HG02588 (cell line): ENCODE measurements around the gene CTPS1.
A peak's percentile ranks its signal among the peaks of the same experiment; 100 is the strongest.

Experiments used
- ATAC-seq: cut with Tn5 transposase; IDR thresholded peaks from one replicate; pipeline ENCODE4 v1.9.1; 2021; ENCODE audit warnings: mild to moderate bottlenecking, moderate library complexity; ENCODE audit not compliant: unreplicated experiment

The CTPS1 gene

DNA sequence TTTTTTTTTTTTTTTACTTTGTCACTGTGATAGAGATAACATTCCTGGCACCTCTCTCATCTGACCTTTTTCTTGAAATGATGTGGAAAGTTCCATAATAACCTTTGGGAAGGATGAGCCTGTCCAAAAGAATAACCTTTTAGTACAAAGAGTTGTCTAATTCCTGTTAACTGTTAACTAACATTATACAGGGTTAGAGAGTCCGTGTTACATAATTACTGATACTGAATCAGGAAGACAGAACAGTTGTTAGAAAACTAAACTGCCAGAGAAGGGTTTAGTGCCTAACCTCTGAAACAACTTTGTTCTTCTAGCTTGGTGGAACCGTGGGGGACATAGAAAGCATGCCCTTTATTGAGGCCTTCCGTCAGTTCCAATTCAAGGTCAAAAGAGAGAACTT lies 8.8 kb downstream of the CTPS1 start:
- ATAC-seq, result no peak

- ATAC-seq, result no peak
Observed at GRCh38 chr1:40989066-40989465, 9.6 kb downstream of the CTPS1 start.

DNA sequence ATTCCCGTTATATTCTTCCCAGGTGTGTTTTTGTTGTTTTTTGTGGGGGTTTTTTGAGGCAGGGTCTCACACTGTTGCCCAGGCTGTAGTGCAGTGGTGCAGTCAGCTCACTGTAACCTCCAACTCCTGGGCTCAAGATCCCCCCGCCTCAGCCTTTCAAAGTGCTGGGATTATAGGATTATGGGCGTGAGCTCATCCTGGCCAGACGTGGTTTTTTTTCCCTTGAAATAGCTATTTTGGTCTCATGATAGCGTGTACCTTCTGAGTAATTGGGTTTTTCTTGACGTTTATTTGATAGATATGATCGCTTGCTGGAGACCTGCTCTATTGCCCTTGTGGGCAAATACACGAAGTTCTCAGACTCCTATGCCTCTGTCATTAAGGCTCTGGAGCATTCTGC lies 17.6 kb downstream of the CTPS1 start:
- ATAC-seq, result no peak

GRCh38 chr1:40998668-40999067 lies 19.2 kb downstream of the CTPS1 start:
- no peak for ATAC-seq

DNA sequence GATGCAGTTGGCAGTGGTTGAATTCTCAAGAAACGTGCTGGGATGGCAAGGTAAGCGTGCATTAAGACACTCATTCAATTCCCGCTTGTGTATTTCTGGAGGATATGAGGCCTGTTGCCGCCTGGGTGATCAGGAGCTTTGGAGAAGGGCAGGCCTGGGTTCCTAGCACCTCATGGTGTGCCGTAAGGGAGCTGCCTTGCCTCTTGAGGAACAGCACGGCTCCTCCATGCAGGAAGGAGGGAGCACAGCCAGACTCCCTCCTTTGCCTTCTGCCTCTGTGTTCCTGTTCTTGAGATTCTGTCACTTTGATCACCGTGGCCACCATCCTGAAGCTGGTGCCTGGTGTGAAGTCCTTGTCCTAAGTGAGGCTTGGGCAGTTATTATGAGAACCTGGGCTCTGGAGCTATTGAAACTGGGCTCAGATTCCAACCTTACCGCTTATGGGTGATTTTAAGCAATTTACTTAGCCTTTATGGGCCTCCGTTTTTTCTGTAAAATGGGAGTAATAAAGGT lies 23.7 kb downstream of the CTPS1 start:
- no peak for ATAC-seq

DNA sequence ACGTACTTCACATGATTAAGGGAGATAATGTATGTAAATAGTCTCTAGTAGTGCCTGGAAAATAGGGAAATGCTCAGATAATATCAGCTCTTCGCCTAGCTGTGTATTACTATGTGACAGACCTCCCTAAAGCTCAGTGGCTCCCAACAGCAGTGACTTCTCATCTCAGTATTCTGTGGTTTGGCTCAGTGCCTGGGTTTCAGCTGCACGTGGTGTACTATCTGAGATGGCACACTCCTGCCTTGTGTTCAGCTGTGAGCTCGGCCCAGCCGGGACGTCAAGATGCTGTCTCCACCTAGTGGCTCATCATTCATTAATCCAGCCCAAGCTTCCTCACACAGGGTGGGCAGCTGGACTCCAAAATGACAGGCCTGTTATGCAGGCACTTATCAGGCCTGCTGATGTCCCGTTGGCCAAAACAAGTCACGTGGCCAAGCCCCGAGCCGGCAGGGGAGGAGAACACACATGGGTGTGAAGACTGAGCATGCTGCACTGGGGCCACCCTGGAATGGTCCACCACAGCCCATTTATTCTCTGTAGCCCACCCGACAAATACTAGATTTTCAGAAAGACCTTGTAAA lies 24.2 kb downstream of the CTPS1 start:
- ATAC-seq, result peak; percentile 94

DNA sequence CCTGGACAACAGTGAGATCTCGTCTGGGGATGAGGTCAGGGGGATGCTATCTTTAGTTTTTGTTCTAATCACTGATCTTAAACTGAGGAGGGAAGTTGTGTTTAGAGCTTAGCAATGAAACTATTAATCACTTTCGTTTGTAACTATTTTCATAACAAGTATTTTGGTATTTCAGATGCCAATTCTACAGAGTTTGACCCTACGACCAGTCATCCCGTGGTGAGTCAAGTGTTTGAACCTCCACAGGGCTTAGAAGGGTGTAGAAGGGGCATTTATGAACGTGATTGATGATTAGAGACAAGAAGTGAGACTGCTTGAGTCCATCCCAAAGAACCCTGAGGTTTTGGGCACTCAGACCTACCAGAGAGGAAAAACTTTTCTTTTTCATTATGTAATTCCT lies 26.4 kb downstream of the CTPS1 start:
- no peak for ATAC-seq

DNA sequence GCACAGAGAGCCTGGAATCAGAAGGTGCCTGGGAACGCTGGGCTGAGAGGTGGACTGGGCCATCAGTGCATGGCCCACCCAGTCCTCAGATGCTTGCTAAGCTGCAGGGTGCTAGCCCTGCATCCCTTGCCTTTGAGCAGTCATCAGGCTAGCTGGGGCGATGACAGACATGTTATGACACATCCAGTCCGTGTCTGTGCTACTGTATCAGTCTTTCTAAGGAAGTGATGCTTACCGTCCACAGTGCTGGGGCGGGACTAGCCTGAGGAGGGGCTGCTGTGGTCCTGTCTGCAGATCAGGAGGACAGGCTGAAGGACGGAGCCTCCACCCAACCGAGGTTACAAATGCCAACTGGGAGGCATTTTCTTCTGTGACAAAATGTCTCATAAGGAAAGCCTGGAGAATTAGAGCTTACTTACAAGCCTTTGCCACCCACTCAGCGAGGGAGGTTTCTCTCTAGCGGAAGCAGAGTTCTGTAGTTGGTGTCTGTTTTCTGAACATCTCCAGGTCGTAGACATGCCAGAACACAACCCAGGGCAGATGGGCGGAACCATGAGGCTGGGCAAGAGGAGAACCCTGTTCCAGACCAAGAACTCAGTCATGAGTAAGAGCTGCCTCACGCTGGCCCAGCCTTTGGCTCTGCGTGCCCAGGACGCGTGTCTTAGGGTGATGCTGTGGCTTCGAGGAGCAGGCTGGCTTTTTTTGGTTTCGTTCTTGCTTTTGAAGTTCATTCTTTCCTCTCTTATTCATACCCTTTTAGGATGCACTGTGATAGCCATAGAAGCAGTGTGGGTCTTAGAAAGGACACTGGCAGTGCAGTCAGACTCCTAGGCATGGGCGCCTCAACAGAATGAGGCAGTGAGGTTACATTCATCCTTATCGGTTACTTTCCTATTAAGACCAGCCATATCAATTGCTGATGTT lies 27.7 kb downstream of the CTPS1 start:
- ATAC-seq, result no peak

GRCh38 chr1:41009466-41009865 lies 30.0 kb downstream of the CTPS1 start:
- no peak for ATAC-seq

DNA sequence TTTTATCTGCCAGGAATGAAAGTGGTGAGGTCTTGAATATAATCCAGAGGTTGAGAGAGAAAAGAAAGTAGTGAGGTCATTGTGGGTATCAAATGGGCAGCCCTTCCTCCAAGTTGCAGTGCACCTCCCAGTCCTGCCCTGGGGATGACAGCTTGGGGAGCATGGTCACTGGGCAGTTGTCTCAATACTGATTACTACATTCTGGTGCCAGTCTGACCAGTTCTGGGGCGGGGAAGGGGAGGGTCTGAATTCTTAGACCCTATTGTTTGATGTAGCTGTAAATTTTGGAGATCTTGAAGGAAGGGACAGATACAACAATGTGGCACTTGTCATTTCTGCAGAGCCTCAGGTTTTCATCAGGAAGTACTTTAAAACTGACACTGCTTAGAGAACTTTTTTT lies 30.8 kb downstream of the CTPS1 start:
- ATAC-seq, result no peak

- ATAC-seq, result no peak
Observed at GRCh38 chr1:41013024-41013423, 33.5 kb downstream of the CTPS1 start.

- no peak for ATAC-seq
Observed at GRCh38 chr1:41013796-41014195, 34.3 kb downstream of the CTPS1 start.

DNA sequence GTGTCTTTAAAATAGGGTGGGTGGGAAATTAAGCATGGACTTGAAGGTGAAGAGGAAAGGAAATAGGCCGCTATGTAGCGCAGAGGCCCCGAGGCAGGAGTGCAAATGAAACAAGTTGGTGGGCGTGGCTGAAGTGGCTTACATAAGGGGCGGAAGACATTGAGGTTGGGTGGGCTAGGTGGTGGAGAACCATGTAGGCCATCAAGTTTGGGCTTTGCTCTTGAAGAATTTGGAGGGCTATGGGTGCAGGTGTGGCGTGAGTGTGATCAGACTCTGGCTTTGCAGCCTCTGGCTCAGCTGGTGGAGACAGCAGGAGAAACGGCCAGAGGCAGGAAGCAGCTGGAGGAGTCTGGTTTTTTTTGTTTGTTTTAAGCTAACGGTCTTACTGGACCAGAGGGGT lies 35.4 kb downstream of the CTPS1 start:
- ATAC-seq, result no peak

DNA sequence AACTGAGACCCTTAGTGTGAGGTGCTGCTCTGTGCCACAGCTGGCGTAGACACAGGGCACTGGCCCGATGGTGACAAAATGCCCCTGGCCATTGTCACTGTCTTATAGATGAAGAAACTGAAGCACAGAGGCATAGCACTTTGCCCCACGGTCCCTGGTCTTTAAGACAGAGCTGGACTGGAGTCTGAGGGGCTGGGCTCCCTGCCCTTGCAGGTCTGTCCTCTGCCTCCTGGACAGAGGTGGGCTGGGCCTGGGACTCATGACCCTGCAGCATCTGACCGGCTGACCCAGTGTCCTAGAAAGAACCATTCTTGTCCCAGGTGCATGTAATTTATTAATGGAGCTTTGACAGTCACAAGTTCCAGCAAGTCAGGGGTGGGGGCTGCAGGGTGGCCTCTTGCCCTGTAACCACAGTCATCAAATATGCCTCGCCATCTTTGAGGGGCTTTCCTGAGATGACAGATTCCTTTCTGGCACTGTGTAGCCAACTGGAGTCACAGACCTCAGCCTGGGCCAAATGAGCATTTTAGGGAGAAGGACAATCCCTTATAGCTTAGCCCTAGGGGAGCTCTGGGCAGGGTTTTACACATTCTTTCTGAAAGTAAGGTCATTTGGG lies 35.9 kb downstream of the CTPS1 start:
- ATAC-seq, result no peak

GRCh38 chr1:41015897-41016470 lies 36.5 kb downstream of the CTPS1 start:
- ATAC-seq, result no peak

DNA sequence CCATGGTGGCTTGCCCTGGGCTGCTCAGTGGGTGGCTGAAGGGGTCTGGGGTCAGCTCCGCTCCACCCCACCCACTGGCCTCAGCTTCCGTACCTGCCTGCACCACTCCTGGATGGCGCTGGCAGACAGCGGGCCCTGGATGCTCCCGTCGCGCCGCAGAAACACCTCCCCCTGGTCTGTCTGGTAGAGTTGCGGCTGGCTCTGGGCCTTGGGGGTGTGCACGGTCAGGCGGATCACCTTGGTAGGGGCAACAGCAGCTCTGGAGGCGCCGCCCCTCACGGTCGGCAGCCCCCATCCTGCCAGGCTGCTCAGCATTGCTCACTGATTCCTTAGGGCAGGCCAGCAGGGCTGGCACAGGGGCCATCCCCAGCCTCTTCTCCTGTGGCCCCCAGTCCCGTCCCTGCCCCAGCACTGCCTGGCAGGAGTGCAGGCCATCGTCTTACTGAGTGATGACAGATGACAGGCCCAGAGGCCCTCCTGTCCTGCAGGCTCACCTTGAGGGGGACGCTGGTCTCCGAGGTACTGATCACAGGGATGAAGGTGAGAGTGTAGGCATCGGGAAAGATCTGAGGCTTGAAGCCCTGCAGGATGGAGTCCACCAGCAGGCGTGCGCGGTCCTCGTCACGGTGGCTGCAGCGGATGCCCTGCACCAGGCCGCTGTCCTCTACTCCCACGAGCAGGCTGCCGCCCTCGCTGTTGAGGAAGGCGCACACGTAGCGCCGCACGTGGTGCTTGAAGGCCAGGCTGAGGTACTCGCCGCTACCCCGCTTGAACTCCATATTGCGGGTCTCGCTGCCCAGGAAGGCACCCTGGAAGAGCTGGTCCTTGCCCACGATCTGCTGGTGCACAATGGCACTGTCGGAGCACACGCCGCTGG lies 37.9 kb downstream of the CTPS1 start:
- ATAC-seq, result no peak

DNA sequence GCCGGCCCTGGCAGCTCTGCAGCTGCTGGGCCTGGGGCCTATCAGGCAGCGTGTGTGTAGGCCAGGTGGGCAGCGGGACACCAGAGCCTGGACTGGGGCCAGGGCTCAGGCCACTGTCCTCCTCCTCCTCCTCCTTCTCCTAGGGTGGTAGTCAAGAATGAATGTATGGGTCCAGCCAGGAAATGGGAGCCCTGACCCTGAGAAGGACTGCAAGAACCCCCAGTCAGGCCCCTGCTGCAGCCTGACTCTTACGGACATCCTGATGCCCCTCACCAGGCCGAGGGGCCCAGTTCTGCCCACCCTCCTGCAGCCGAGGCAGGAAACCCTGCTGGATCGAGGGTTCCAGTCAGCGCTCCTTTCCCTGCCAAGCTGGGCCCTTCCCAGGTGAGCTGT lies 38.5 kb downstream of the CTPS1 start:
- no peak for ATAC-seq

- ATAC-seq, result no peak
Observed at GRCh38 chr1:41019353-41019745, 39.9 kb downstream of the CTPS1 start.

- ATAC-seq, result no peak
Observed at GRCh38 chr1:41020109-41020576, 40.6 kb downstream of the CTPS1 start.

DNA sequence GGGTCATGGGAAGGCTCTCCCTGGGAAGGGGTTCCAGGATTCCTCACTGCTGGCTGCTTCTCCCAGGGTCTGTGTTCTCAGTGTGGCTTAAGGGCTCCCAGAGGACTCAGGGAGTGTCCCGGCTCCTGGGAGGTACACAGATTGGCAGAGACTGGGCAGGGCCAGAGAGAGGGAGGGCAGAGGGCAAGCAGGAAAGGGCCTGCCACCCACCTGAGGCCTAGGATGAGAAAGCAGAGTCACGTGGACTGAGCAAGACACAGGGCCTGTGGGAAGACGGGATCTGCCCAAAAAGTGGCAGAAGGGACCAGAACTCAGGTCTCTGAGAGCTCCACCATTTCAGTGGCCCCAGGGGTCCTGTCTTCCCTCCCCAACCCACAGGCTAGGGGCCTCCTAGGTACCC lies 41.2 kb downstream of the CTPS1 start:
- no peak for ATAC-seq
